Measurements from ENCODE around the gene ENTHD1. TPM values are rescaled to one million over a fixed set of nuclear protein-coding genes. Genes with fewer than 3 reads are reported as not detected.

Gene ENTHD1
- total RNA-seq, 2 experiments from 2014 or later = not detected

DNA sequence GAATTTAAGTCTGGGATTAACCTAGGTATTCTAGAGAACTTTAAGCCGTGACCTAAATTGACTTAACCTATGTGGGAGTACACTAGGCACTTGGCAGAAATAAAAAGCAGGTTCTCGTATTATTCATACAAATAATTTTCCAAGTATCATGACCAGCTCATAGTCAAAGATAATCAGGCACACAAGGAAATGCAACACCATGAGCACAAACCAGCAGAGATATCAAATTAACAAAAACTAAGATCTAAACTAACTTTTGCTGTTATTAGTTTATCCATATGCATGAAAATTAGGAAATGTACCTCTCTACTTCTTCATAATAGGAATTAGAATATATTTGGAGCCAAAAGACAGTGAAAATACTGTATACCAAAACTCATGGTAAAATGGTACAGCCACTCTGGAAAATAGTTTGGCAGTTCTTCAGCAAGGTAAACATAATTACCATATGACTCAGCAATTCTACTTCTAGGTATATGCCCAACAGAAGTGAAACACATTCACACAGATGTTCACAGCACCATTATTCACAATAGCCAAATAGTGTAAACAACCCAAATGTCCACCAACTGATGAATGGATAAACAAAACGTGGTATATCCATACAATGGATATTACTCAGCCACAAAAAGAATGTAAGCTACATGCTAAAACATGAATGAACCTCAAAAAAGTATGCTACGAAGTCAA, 154.1 kb downstream of the ENTHD1 start:
- no peak overlapping the region for H3K27ac ChIP-seq (ENCODE audit: low read depth, low read length, poor library complexity, severe bottlenecking)
- no peak overlapping the region for H3K4me3 ChIP-seq (ENCODE audit: low read depth, low read length, poor library complexity, severe bottlenecking)
- no peaks in the 10 kb centered on the region for H3K36me3 ChIP-seq (ENCODE audit: insufficient read depth, low read length)
- no peaks in the 10 kb centered on the region for H3K4me1 ChIP-seq (ENCODE audit: insufficient read depth, low read length, poor library complexity, severe bottlenecking)
- no peak overlapping the region for H3K4me2 ChIP-seq (ENCODE audit: low read length)
- TF ChIP-seq EZH2phosphoT487 (IDR thresholded peaks at IDR 0.05; ENCODE audit: borderline replicate concordance, low read depth, low read length) (no peak), CTCF (conservative IDR thresholded peaks at IDR 0.05; ENCODE audit: low read length) (no peak)
- ChIA-PET POLR2A (interaction anchor here (0.7 kb wide), 1 partner anchor 36 kb away, joined by 3 read pairs; no protein-coding TSS in a partner anchor), CTCF (ENCODE audit: unreplicated experiment) (no interaction called here)
- intact Hi-C loops (cut with micrococcal nuclease; ENCODE audit: unreplicated experiment) = no loop called here
- no peaks in the 10 kb centered on the region for H4K20me1 ChIP-seq (ENCODE audit: insufficient read depth, low read length)
- H2AFZ ChIP-seq (ENCODE audit: low read length) = no peak overlapping the region
- no TSS peak for BruUV-seq (replicated peaks)
- no peak for DNase-seq (ENCODE audit: low spot score)
- H3K9me2 ChIP-seq (ENCODE audit: insufficient read depth, low read length) = no peaks in the 10 kb centered on the region
- 0 out of 2 replicates have a peak, but pooled peaks cover 5% of the 10 kb centered on the region for H3K9me3 ChIP-seq (ENCODE audit: low read length)
- H3K79me2 ChIP-seq (ENCODE audit: insufficient read depth, low read depth, low read length) = no peaks in the 10 kb centered on the region

- intact Hi-C loops (cut with micrococcal nuclease; ENCODE audit: unreplicated experiment) = no loop called here
These were observed 154.8 kb downstream of the ENTHD1 start for GRCh38 chr22:39738746-39739145.

More at GRCh38 chr22:39738746-39739145, 154.8 kb downstream of the ENTHD1 start:
- Histone ChIP-seq H3K79me2 (ENCODE audit: insufficient read depth, low read depth, low read length) (no peaks in the 10 kb centered on the region), H4K20me1 (ENCODE audit: insufficient read depth, low read length) (no peaks in the 10 kb centered on the region), H3K27ac (ENCODE audit: low read depth, low read length, poor library complexity, severe bottlenecking) (no peak overlapping the region), H2AFZ (ENCODE audit: low read length) (no peak overlapping the region), H3K4me2 (ENCODE audit: low read length) (no peak overlapping the region), H3K4me3 (ENCODE audit: low read depth, low read length, poor library complexity, severe bottlenecking) (no peak overlapping the region), H3K9me2 (ENCODE audit: insufficient read depth, low read length) (no peaks in the 10 kb centered on the region), H3K36me3 (ENCODE audit: insufficient read depth, low read length) (no peaks in the 10 kb centered on the region), H3K4me1 (ENCODE audit: insufficient read depth, low read length, poor library complexity, severe bottlenecking) (no peaks in the 10 kb centered on the region), H3K9me3 (ENCODE audit: low read length) (0 out of 2 replicates have a peak, but pooled peaks cover 5% of the 10 kb centered on the region)
- TF ChIP-seq EZH2phosphoT487 (IDR thresholded peaks at IDR 0.05; ENCODE audit: borderline replicate concordance, low read depth, low read length) = no peak
- TF ChIP-seq CTCF (conservative IDR thresholded peaks at IDR 0.05; ENCODE audit: low read length) = no peak
- CTCF ChIA-PET (ENCODE audit: unreplicated experiment) = no interaction called here
- BruUV-seq (replicated peaks) = no TSS peak
- POLR2A ChIA-PET = no interaction called here
- DNase-seq (ENCODE audit: low spot score) = no peak
